T-cell (primary cell): Measurements from ENCODE around the gene ABCA10. TPM values are rescaled to one million over a fixed set of nuclear protein-coding genes. Genes with fewer than 3 reads are reported as not detected.
A peak's percentile ranks its signal among the peaks of the same experiment; 100 is the strongest.

Experiments used
- ATAC-seq, 4 experiments: fragments of 200-7000 bp in 3 of 4; fragments of 150-1000 bp in 1 of 4; cut with Tn5 transposase; replicated peaks in 1 of 4; 1 replicate in 3 of 4; 2 replicates in 1 of 4; pipeline ENCODE4 v1.10.0; 2021; ENCODE audit warnings: moderate library complexity in 3 of 4, mild to moderate bottlenecking in 2 of 4, moderate number of reproducible peaks in 1 of 4
- CTCF ChIA-PET, 2 donors: fragments of 300-600 bp; sonication (Branson Sonifier 250); formaldehyde crosslinking; loops; one replicate each; lab custom pipeline; 2022; ENCODE audit warnings: antibody characterized with exemption in 2 of 2; lab: Charles Lee
- POLR2A ChIA-PET, 2 donors: fragments of 300-600 bp; sonication (Branson Sonifier 250); formaldehyde crosslinking; loops; one replicate each; lab custom pipeline; 2022; ENCODE audit warnings: antibody characterized with exemption in 2 of 2; lab: Charles Lee
- DNase-seq, 35 experiments: peaks; one replicate each; pipeline versions ENCODE4 v3.0.0 to v3.0.0-alpha.2; 2013 to 2023
- H3K27ac ChIP-seq: one replicate; pipeline ENCODE4 v1.5.1; 2013; ENCODE audit warnings: low read length
- H3K27me3 ChIP-seq, 2 experiments: replicated peaks in 1 of 2; 1 replicate in 1 of 2; 2 replicates in 1 of 2; pipeline versions ENCODE4 v1.6.1 to v1.7.0; 2013; ENCODE audit warnings: low read length in 1 of 2, mixed read lengths in 1 of 2; ENCODE audit not compliant: control insufficient read depth in 2 of 2, insufficient read depth in 2 of 2; ENCODE audit errors: extremely low read depth in 1 of 2
- H3K36me3 ChIP-seq, 2 donors: 1 replicate in 1 of 2; 2 replicates in 1 of 2; pipeline versions ENCODE4 v1.6.1 to v1.7.0; 2013; ENCODE audit warnings: low read length in 1 of 2; ENCODE audit not compliant: control insufficient read depth in 2 of 2, insufficient read depth in 1 of 2; ENCODE audit errors: extremely low read depth in 1 of 2
- H3K4me1 ChIP-seq, 2 experiments: 1 replicate in 1 of 2; 2 replicates in 1 of 2; pipeline versions ENCODE4 v1.6.1 to v1.7.0; 2013; ENCODE audit warnings: low read length in 2 of 2, mixed read lengths in 1 of 2; ENCODE audit not compliant: insufficient read depth in 2 of 2, control insufficient read depth in 1 of 2; ENCODE audit errors: extremely low read depth in 1 of 2
- H3K4me3 ChIP-seq, 2 donors: 1 replicate in 1 of 2; 2 replicates in 1 of 2; pipeline versions ENCODE4 v1.5.1 to v1.7.0; 2013; ENCODE audit warnings: mild to moderate bottlenecking in 2 of 2, low read length in 1 of 2, moderate library complexity in 1 of 2; ENCODE audit not compliant: control insufficient read depth in 1 of 2; ENCODE audit errors: extremely low read depth in 1 of 2
- H3K9me3 ChIP-seq: 2 replicates; pipeline ENCODE4 v1.7.0; 2013
- H3K27ac Mint-ChIP-seq, 2 donors: one replicate each; pipeline ENCODE4 v1.8.0; 2020 to 2021; ENCODE audit warnings: mild to moderate bottlenecking in 2 of 2, mixed read lengths in 2 of 2
- H3K27me3 Mint-ChIP-seq, 2 donors: one replicate each; pipeline ENCODE4 v1.8.0; 2021 to 2022; ENCODE audit warnings: mixed read lengths in 2 of 2
- H3K36me3 Mint-ChIP-seq: one replicate; pipeline ENCODE4 v1.8.0; 2021; ENCODE audit warnings: mixed read lengths
- H3K4me1 Mint-ChIP-seq, 3 donors: one replicate each; pipeline ENCODE4 v1.8.0; 2020 to 2022; ENCODE audit warnings: mixed read lengths in 3 of 3, mild to moderate bottlenecking in 1 of 3
- H3K4me3 Mint-ChIP-seq, 3 donors: one replicate each; pipeline ENCODE4 v1.8.0; 2020 to 2022; ENCODE audit warnings: mild to moderate bottlenecking in 3 of 3, mixed read lengths in 3 of 3, moderate library complexity in 3 of 3
- H3K9me3 Mint-ChIP-seq, 3 donors: one replicate each; pipeline ENCODE4 v1.8.0; 2020 to 2022; ENCODE audit warnings: mixed read lengths in 3 of 3
- WGBS: methylation state at CpG from one replicate; pipeline ENCODE4 v1.1.5; 2013; ENCODE audit warnings: missing lambda C conversion rate; ENCODE audit not compliant: insufficient coverage; 5-methylcytosine and 5-hydroxymethylcytosine counted together
- total RNA-seq, 35 experiments: library from RNA in 6 of 35; stranded (reverse) in 6 of 35; fragments of 120-200 nt in 1 of 35; gene quantifications; one replicate each; pipeline versions ENCODE4 v1.2.1 to v1.2.4 and lab custom pipeline; 2013 to 2026

ABCA10 gene
- total RNA-seq, 5 donors from 2014 or later (not counting 1 experiment from before 2014, with no cell fraction given): 1.4 to 3.5 (median 1.6) TPM

DNA sequence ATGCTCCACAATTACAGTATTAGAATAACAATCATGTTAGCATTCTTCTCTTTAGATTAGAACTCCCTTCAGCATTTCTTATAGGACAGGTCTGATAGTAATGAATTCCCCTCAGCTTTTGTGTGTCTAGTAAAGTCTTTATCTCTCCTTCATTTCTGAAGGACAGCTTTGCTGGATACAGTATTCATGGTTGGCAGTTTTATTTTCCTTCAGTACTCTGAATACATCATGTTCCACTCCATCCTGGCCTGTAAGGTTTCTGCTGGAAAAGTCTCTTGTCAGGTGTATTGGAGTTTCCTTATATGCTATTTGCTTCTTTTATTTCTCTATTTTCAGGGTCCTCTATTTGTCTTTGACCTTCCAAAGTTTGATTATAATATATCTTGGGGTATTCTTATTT lies 4.0 kb upstream of the ABCA10 start:
- Histone ChIP-seq H3K27me3 (no peaks in the 10 kb centered on the region), H3K9me3 (no peaks in the 10 kb centered on the region), H3K27ac (no peak overlapping the region), H3K36me3 (no peaks in the 10 kb centered on the region), H3K4me1 (peaks cover 0 to 7% of the 10 kb centered on the region in 2 experiments), H3K4me3 (no peak overlapping the region)
- ChIA-PET CTCF (no interaction called here), POLR2A (no interaction called here)
- Mint-ChIP-seq H3K36me3 (no peaks in the 10 kb centered on the region), H3K27ac (no peak overlapping the region), H3K4me3 (no peak overlapping the region), H3K27me3 (no peaks in the 10 kb centered on the region), H3K9me3 (peaks cover 11 to 27% (median 26%) of the 10 kb centered on the region in 3 donors), H3K4me1 (peaks cover 0 to 2% (median 2%) of the 10 kb centered on the region in 3 donors)
- DNase-seq: no peak
- no peak for ATAC-seq

DNA sequence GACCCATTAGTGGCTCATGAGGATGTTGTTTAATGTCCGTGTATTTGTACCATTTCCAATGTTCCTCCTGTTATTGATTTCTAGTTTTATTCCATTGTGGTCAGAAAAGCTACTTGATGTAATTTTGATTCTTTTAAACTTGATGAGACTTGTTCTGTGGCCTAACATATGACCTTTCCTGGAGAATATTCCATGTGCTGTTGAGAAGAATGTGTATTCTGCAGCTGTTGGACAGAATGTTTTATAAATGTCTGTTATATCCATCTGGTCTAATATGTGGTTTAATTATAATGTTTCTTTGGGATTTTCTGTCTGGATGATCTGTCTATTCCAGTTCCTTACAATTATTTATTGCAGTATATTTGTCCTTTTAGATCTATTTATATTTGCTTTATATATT lies 2.9 kb upstream of the ABCA10 start:
- no peak overlapping the region for H3K27ac ChIP-seq
- no peak for ATAC-seq
- no peaks in the 10 kb centered on the region for H3K36me3 ChIP-seq
- H3K4me1 ChIP-seq: peaks cover 0 to 9% of the 10 kb centered on the region in 2 experiments
- H3K27me3 ChIP-seq: no peaks in the 10 kb centered on the region
- ChIA-PET CTCF (no interaction called here), POLR2A (no interaction called here)
- peaks cover 0 to 6% (median 5%) of the 10 kb centered on the region in 3 donors for H3K4me1 Mint-ChIP-seq
- H3K27me3 Mint-ChIP-seq: no peaks in the 10 kb centered on the region
- H3K9me3 Mint-ChIP-seq: peaks cover 11 to 27% (median 26%) of the 10 kb centered on the region in 3 donors
- no CpG with 5 or more reads among the region's 1 CpG for WGBS
- H3K9me3 ChIP-seq: no peaks in the 10 kb centered on the region
- H3K36me3 Mint-ChIP-seq: no peaks in the 10 kb centered on the region
- no peak overlapping the region for H3K4me3 ChIP-seq
- no peak for DNase-seq
- no peak overlapping the region for H3K27ac Mint-ChIP-seq
- no peak overlapping the region for H3K4me3 Mint-ChIP-seq

DNA sequence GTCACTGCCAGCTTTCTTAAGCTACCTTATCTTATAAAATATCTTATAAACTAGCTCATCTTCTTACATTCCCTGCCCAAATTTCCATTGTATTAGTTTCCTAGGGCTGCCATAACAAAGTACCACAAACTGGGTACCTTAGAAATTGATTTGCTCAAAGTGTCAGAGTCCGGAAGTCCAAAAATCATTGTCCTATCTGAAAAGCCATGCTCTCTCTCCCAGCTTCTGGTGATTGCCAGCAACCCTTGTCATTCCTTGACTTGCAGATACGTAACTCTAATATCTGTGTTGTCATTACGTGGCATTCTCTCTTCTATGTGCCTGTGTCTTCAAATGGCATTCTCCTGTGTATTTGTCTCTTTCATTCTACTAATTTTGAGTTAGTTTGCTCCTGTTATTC lies 2.3 kb upstream of the ABCA10 start:
- H3K4me3 Mint-ChIP-seq: no peak overlapping the region
- 100% methylated on average over 1 of the region's 3 CpGs for WGBS
- Histone ChIP-seq H3K9me3 (no peaks in the 10 kb centered on the region), H3K36me3 (no peaks in the 10 kb centered on the region), H3K4me1 (peaks cover 0 to 9% of the 10 kb centered on the region in 2 experiments), H3K27me3 (no peaks in the 10 kb centered on the region), H3K27ac (no peak overlapping the region), H3K4me3 (no peak overlapping the region)
- H3K27ac Mint-ChIP-seq: no peak overlapping the region
- ATAC-seq (no peak), DNase-seq (no peak)
- peaks cover 0 to 6% (median 5%) of the 10 kb centered on the region in 3 donors for H3K4me1 Mint-ChIP-seq
- H3K27me3 Mint-ChIP-seq: no peaks in the 10 kb centered on the region
- CTCF ChIA-PET: no interaction called here
- H3K36me3 Mint-ChIP-seq: no peaks in the 10 kb centered on the region
- H3K9me3 Mint-ChIP-seq: peaks cover 11 to 27% (median 26%) of the 10 kb centered on the region in 3 donors
- POLR2A ChIA-PET: no interaction called here

DNA sequence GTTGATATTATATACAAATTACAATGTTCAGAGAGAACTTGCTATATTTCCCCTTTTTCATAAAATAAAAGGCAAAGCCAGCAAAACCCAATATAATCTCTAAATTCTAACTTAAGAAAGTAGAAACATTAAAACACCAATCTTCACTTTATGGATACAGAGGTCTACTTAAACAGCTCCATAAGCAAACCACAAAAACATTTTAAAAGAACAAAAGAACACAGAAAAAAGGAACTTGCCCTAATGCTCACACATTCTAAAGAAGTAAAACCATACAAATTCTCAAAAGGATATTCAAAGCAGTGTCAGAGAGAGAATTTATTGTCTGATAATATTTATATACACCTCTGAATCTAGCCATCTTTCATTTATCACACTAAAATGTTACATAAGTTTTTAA lies 606 bp downstream of the ABCA10 start:
- H3K27me3 Mint-ChIP-seq: no peaks in the 10 kb centered on the region
- CTCF ChIA-PET: interaction anchor here in 1 of 2 donors (0.5 kb wide), 1 partner anchor 88 kb away, joined by 3 read pairs; no protein-coding TSS in a partner anchor
- no peaks in the 10 kb centered on the region for H3K9me3 ChIP-seq

DNA sequence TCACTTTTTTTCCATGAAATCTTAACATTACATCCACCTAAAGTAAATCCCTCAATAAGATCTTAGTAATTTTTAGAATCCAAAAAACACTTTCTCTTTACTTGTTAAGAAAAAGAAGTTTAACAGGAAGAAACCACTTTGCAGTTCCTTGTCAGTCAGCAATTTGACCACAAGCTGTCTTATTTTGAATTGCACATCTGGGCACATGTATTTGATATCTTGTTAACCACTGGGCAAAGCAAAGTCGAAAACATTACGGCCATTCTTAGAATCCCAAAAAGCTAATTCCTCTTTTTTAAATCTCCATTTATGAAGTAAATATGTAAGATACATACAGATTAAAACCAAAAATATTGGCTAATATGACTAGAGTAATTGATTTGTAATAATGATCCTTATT lies 1.1 kb downstream of the ABCA10 start:
- H3K36me3 Mint-ChIP-seq: peaks cover 8% of the 10 kb centered on the region
- Histone ChIP-seq H3K9me3 (no peaks in the 10 kb centered on the region), H3K4me1 (peaks cover 0 to 25% of the 10 kb centered on the region in 2 experiments), H3K27me3 (no peaks in the 10 kb centered on the region), H3K27ac (no peak overlapping the region), H3K36me3 (no peaks in the 10 kb centered on the region), H3K4me3 (no peak overlapping the region)
- H3K9me3 Mint-ChIP-seq: peaks cover 11 to 17% (median 16%) of the 10 kb centered on the region in 3 donors
- CTCF ChIA-PET: interaction anchor here in 1 of 2 donors (0.5 kb wide), 1 partner anchor 88 kb away, joined by 3 read pairs; no protein-coding TSS in a partner anchor
- DNase-seq: no peak
- no peak for ATAC-seq
- no peak overlapping the region for H3K4me3 Mint-ChIP-seq
- no peaks in the 10 kb centered on the region for H3K27me3 Mint-ChIP-seq
- H3K27ac Mint-ChIP-seq: no peak overlapping the region
- H3K4me1 Mint-ChIP-seq: peaks cover 10 to 16% (median 16%) of the 10 kb centered on the region in 3 donors
- POLR2A ChIA-PET: no interaction called here
- no CpG with 5 or more reads among the region's 2 CpGs for WGBS

More for the DNA sequence above, 606 bp downstream of the ABCA10 start:
- no peaks in the 10 kb centered on the region for H3K36me3 ChIP-seq
- Mint-ChIP-seq H3K9me3 (peaks cover 11 to 21% (median 21%) of the 10 kb centered on the region in 3 donors), H3K27ac (no peak overlapping the region), H3K4me3 (no peak overlapping the region), H3K36me3 (peaks cover 8% of the 10 kb centered on the region), H3K4me1 (peaks cover 10 to 14% (median 14%) of the 10 kb centered on the region in 3 donors)
- H3K4me3 ChIP-seq: no peak overlapping the region
- H3K27ac ChIP-seq: no peak overlapping the region
- DNase-seq: no peak
- no peak for ATAC-seq
- peaks cover 0 to 23% of the 10 kb centered on the region in 2 experiments for H3K4me1 ChIP-seq
- POLR2A ChIA-PET: no interaction called here
- H3K27me3 ChIP-seq: no peaks in the 10 kb centered on the region

DNA sequence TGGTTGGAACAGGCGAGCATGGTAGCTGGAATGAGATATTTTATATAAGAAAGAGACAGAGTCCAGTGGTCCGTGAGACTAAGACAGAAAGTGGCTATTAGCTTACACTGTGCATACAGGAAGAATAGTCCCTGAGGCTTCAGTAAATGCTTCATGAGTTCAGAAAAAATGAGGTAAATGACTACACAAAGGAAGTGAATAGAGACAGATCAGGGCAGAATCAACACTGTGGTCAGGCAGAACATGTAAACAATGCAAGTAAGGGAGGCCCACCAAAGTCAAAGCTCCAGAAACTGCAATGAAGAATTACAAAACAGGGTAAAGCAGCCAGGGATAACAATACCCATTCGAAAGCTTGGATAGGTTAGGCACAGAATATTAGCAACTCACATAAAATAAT lies 4.8 kb downstream of the ABCA10 start:
- peaks cover 22% of the 10 kb centered on the region for H3K36me3 Mint-ChIP-seq
- H3K9me3 ChIP-seq: no peaks in the 10 kb centered on the region
- H3K4me1 Mint-ChIP-seq: peaks cover 10 to 16% (median 16%) of the 10 kb centered on the region in 3 donors
- ChIA-PET CTCF (no interaction called here), POLR2A (no interaction called here)
- no peak for DNase-seq
- H3K27me3 ChIP-seq: no peaks in the 10 kb centered on the region
- peak in 1 of 4 experiments; percentile 40 for ATAC-seq
- peaks cover 0 to 27% of the 10 kb centered on the region in 2 experiments for H3K4me1 ChIP-seq
- H3K27me3 Mint-ChIP-seq: no peaks in the 10 kb centered on the region
- H3K4me3 ChIP-seq: no peak overlapping the region
- H3K9me3 Mint-ChIP-seq: no peaks in the 10 kb centered on the region
- no peaks in the 10 kb centered on the region for H3K36me3 ChIP-seq
- 90% methylated on average over 2 of the region's 3 CpGs for WGBS
- H3K27ac Mint-ChIP-seq: no peak overlapping the region
- H3K4me3 Mint-ChIP-seq: no peak overlapping the region
- no peak overlapping the region for H3K27ac ChIP-seq
